GM10266 (cell line): ENCODE results near the gene STK32C.

Experiments used
- DNase-seq: peaks from one replicate; pipeline ENCODE4 v3.0.0; 2012; ENCODE audit errors: extremely low spot score
- TF ChIP-seq, protein P1 (sequence below): IDR thresholded peaks from 2 replicates; pipeline ENCODE4 v1.5.1; 2012; ENCODE audit warnings: mild to moderate bottlenecking, low read depth; ENCODE audit not compliant: control insufficient read depth, insufficient read depth; ENCODE audit errors: missing control alignments

Gene STK32C

GRCh38 chr10:132331601-132332432 is 24.1 kb upstream of the STK32C start, which contains the start of gene LRRC27:
Gene LRRC27 (plus strand): TSS chr10:132332193. CDS start chr10:132333525, 1,332 bp downstream.
- peak; percentile 98 for DNase-seq
- TF ChIP-seq, protein P1, sequence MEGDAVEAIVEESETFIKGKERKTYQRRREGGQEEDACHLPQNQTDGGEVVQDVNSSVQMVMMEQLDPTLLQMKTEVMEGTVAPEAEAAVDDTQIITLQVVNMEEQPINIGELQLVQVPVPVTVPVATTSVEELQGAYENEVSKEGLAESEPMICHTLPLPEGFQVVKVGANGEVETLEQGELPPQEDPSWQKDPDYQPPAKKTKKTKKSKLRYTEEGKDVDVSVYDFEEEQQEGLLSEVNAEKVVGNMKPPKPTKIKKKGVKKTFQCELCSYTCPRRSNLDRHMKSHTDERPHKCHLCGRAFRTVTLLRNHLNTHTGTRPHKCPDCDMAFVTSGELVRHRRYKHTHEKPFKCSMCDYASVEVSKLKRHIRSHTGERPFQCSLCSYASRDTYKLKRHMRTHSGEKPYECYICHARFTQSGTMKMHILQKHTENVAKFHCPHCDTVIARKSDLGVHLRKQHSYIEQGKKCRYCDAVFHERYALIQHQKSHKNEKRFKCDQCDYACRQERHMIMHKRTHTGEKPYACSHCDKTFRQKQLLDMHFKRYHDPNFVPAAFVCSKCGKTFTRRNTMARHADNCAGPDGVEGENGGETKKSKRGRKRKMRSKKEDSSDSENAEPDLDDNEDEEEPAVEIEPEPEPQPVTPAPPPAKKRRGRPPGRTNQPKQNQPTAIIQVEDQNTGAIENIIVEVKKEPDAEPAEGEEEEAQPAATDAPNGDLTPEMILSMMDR, result no peak

GRCh38 chr10:132330486-132330833 is 22.7 kb upstream of the STK32C start:
- TF ChIP-seq, protein P1, result no peak
- DNase-seq, result no peak

GRCh38 chr10:132329565-132330485 is 22.1 kb upstream of the STK32C start:
- TF ChIP-seq, protein P1, result no peak
- no peak for DNase-seq

- DNase-seq, result no peak
- TF ChIP-seq, protein P1, result no peak
These were observed 21.0 kb upstream of the STK32C start for GRCh38 chr10:132328738-132329137.

DNA sequence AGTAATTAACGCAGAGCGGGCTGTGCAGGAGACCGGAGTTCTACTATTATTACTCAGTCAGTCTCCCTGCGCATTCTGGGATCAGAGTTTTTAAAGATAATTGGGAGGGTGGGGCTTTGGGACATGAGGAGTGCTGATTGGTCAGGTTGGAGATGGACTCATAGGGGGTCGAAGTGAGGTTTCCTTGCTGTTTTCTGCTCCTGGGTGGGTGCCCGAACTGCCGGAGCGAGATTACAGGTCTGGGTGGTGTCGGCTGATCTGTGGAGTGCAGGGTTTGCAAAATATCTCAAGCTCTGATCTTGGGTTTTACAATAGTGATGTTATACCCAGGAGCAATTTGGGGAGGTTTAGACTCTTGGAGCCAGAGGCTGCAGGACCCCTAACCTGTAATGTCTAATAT is 20.4 kb upstream of the STK32C start:
- TF ChIP-seq, protein P1, result no peak
- DNase-seq, result no peak

DNA sequence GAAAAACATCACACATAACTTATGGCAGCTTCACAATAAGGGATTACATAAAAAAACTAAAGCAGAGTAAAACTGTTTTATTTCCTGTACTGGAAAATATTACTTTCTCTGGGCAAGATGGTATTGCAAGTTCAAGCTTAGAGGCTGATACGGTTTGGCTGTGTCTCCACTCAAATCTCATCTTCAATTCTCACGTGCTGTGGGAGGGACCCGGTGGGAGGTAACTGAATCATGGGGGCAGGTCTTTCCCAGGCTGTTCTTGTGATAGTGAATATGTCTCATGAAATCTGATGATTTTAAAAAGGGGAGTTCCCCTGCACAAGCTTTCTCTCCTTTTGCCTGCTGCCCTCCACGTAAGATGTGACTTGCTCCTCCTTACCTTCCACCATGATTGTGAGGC is 19.2 kb upstream of the STK32C start:
- DNase-seq, result no peak
- TF ChIP-seq, protein P1, result no peak
